Hepatocyte (in vitro differentiated cells): Measurements from ENCODE around the gene RIMBP2.

Source experiments
- CTCF ChIP-seq: fragments of 200-600 bp; sonication (generic); IDR thresholded peaks from 2 replicates; pipeline ENCODE4 v1.5.1; 2016; ENCODE audit warnings: antibody characterized with exemption, mild to moderate bottlenecking; ENCODE audit not compliant: poor library complexity
- EZH2 ChIP-seq: fragments of 200-600 bp; sonication (generic); IDR thresholded peaks from 2 replicates; pipeline ENCODE4 v1.6.1; 2016; ENCODE audit warnings: antibody characterized with exemption, mild to moderate bottlenecking, borderline replicate concordance

DNA sequence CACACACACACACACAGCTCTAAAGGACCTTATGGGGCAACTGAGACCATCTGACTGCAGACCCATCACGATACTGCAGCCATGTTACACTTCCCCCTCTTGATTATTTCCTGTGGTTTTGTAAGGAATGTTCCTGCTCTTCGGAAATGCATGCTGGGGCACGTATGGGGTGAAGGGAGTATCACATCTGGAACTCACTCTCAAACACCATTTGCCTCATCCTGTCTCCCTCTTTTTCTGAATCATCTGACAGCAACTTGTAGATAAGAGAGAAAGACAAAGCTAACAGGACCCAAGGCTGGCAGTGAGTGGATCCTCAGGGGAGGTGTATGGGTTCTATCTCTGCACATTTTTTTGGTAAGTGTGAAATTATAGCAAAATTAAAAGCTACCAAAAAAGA is 50.3 kb downstream of the RIMBP2 start:
- no peak for TF ChIP-seq CTCF
- no peak for TF ChIP-seq EZH2
